ENCODE results near the gene SPSB4.
"Not testable (repeated sequence)": the region's sequence is repeated elsewhere in the genome, so short reads cannot be mapped to it uniquely, and the experiment has no call there.

SPSB4 gene

GRCh38 chr3:141015481-141015880 is 35.7 kb upstream of the SPSB4 start:
- TF ChIP-seq, protein P1, sequence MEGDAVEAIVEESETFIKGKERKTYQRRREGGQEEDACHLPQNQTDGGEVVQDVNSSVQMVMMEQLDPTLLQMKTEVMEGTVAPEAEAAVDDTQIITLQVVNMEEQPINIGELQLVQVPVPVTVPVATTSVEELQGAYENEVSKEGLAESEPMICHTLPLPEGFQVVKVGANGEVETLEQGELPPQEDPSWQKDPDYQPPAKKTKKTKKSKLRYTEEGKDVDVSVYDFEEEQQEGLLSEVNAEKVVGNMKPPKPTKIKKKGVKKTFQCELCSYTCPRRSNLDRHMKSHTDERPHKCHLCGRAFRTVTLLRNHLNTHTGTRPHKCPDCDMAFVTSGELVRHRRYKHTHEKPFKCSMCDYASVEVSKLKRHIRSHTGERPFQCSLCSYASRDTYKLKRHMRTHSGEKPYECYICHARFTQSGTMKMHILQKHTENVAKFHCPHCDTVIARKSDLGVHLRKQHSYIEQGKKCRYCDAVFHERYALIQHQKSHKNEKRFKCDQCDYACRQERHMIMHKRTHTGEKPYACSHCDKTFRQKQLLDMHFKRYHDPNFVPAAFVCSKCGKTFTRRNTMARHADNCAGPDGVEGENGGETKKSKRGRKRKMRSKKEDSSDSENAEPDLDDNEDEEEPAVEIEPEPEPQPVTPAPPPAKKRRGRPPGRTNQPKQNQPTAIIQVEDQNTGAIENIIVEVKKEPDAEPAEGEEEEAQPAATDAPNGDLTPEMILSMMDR (IDR thresholded peaks at IDR 0.05; ENCODE audit: control extremely low read depth, extremely low read depth, low read depth, missing control alignments) = no peak
- CTCF ChIA-PET = interaction anchor here (1.3 to 13.1 kb wide), 3 partner anchors 16 to 178 kb away, joined by 3 to 67 read pairs (median 4); no protein-coding TSS in a partner anchor
- no peak for DNase-seq (ENCODE audit: extremely low spot score)
- POLR2A ChIA-PET = no interaction called here

- DNase-seq (ENCODE audit: extremely low spot score); POLR2A ChIA-PET: not testable (repeated sequence)
- CTCF ChIA-PET = interaction anchor here (1.1 to 13.1 kb wide), 4 partner anchors 11 to 437 kb away, joined by 3 to 67 read pairs (median 5); no protein-coding TSS in a partner anchor
Measured at GRCh38 chr3:141017366-141018322, 33.5 kb upstream of the SPSB4 start.

DNA sequence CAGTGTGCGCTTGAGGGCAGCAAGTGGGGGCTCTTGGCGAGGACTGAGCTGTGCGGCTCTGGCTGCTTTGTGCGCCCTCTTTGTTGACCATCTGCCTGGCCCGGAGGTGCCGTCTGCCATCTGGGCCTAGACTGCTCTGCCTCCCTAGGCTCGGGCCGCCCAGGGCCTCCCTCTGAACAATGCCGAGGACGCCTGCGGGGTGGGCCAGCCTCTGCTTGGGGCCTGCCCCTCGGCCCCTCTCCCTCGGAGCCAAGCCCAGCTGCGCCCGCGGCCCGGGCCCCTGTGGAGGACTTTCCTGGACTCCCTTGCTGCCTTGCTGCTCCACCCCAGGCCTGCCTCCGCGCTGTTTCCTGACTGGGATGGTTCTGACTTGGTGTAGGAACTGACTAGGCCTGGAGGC is 31.9 kb upstream of the SPSB4 start:
- DNase-seq (ENCODE audit: extremely low spot score) = no peak

DNA sequence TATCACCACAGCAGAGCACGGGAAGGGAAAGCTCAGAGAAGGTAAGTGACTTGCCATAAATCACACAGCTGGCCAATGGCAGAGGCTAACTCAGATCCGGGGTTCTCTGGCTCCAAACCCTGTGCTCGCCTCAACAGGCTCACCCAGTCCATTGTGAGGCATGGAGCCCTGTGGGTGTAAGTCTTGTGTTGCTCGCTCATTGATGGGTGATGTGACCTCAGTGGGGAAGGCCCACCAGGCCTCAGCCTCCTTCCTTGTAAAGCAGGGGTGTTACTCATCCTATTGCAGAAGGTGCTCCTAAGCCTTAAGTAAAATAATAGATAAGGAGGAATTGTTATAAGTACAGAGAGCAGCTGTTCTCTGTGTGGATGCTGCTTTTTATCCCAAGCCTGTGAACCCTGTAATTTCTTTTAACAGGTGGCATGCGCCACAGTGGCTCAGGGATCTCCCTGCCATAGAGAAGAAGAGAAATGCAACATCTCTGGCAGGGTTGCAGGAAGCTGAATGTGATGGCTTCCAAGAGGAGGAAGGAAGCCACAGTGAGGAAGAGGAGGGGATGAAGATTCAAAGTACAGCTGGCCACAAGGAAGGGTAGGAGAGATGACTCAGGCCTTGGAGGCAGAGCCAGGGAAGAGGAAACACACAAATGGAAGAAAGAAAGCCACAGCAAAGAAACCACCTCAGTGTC is 30.9 kb upstream of the SPSB4 start:
- TF ChIP-seq, protein P1 (IDR thresholded peaks at IDR 0.05; ENCODE audit: control extremely low read depth, extremely low read depth, low read depth, missing control alignments) = no peak
- POLR2A ChIA-PET = no interaction called here
- DNase-seq (ENCODE audit: extremely low spot score) = no peak
- CTCF ChIA-PET = interaction anchor here (1.1 to 1.5 kb wide), 2 partner anchors 8 to 11 kb away, joined by 3 to 4 read pairs; no protein-coding TSS in a partner anchor

More for the DNA sequence above, 31.9 kb upstream of the SPSB4 start:
- TF ChIP-seq, protein P1 (IDR thresholded peaks at IDR 0.05; ENCODE audit: control extremely low read depth, extremely low read depth, low read depth, missing control alignments) = no peak
- ChIA-PET CTCF (interaction anchor here (1.5 to 13.1 kb wide), 2 partner anchors 10 to 21 kb away, joined by 4 to 67 read pairs; no protein-coding TSS in a partner anchor), POLR2A (no interaction called here)

- CTCF ChIA-PET = no interaction called here
- POLR2A ChIA-PET = no interaction called here
- TF ChIP-seq, protein P1 (IDR thresholded peaks at IDR 0.05; ENCODE audit: control extremely low read depth, extremely low read depth, low read depth, missing control alignments) = no peak
- DNase-seq (ENCODE audit: extremely low spot score) = no peak
Measured at GRCh38 chr3:141021261-141021660, 29.9 kb upstream of the SPSB4 start.

DNA sequence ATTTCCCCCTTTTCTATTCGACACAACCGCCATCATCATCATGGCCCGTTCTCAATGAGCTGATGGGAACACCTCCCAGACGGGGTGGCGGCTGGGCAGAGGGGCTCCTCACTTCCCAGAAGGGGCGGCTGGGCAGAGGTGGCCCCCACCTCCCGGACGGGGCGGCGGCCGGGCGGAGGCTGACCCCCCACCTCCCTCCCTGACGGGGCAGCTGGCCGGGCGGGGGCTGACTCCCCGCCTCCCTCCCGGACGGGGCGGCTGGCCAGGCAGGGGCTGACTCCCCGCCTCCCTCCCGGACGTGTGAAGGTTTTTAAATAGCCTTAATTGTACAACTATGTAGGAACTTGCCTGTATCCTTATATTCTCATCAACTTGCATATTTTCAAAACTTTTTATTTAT is 20.9 kb upstream of the SPSB4 start:
- TF ChIP-seq, protein P1 (IDR thresholded peaks at IDR 0.05; ENCODE audit: control extremely low read depth, extremely low read depth, low read depth, missing control alignments) = no peak
- CTCF ChIA-PET = interaction anchor here (1.7 kb wide), 1 partner anchor 38 kb away, joined by 4 read pairs; no protein-coding TSS in a partner anchor
- POLR2A ChIA-PET = no interaction called here

More for the DNA sequence above, 20.9 kb upstream of the SPSB4 start:
- DNase-seq (ENCODE audit: extremely low spot score) = no peak

All from GM10248 (cell line).